Measurements from ENCODE around the gene SIL1. TPM values are rescaled to one million over a fixed set of nuclear protein-coding genes. Genes with fewer than 3 reads are reported as not detected.

SIL1 gene
- total and polyA plus RNA-seq, 2 of the 4 experiments (the other 2 are of a cell fraction): 56.1 to 66.0 TPM

GRCh38 chr5:139171779-139172404, 26.3 kb downstream of the SIL1 start:
- H3K9me1 ChIP-seq (ENCODE audit: insufficient read depth, low read length): no peaks in the 10 kb centered on the region; the same call in 1 of the 2 replicates
- H3K14ac ChIP-seq (replicated peaks; ENCODE audit: low read depth, low read length): no peak overlapping the region
- no peak overlapping the region for H3K9ac ChIP-seq (ENCODE audit: low read depth, low read length)
- H4K5ac ChIP-seq (ENCODE audit: low read depth, low read length): no peak overlapping the region
- H4K8ac ChIP-seq (ENCODE audit: low read depth in 2 of 2, low read length in 2 of 2): no peak overlapping the region
- no peak overlapping the region for H3K27ac ChIP-seq (ENCODE audit: insufficient read depth, low read length)
- TF ChIP-seq CEBPB (IDR thresholded peaks at IDR 0.05; ENCODE audit: low read depth, low read length) (no peak), SMC3 (IDR thresholded peaks at IDR 0.05; ENCODE audit: low read depth, low read length) (no peak), NFE2L2 (IDR thresholded peaks at IDR 0.05; ENCODE audit: low read depth, low read length) (no peak), CTCF (conservative IDR thresholded peaks at IDR 0.05; ENCODE audit: low read depth, low read length) (no peak), MXI1 (IDR thresholded peaks at IDR 0.05; ENCODE audit: borderline replicate concordance, low read depth, low read length) (no peak), RFX5 (IDR thresholded peaks at IDR 0.05; ENCODE audit: low read depth, low read length) (no peak), ELK1 (IDR thresholded peaks at IDR 0.05; ENCODE audit: borderline replicate concordance, low read depth, low read length) (no peak), BHLHE40 (IDR thresholded peaks at IDR 0.05; ENCODE audit: low read depth, low read length) (no peak), RCOR1 (IDR thresholded peaks at IDR 0.05; ENCODE audit: insufficient replicate concordance, low read length) (no peak), FOS (IDR thresholded peaks at IDR 0.05; ENCODE audit: low read depth, low read length) (no peak), MAFK (IDR thresholded peaks at IDR 0.05; ENCODE audit: low read depth, low read length) (no peak), RAD21 (IDR thresholded peaks at IDR 0.05; ENCODE audit: low read length) (no peak), POLR2A (IDR thresholded peaks at IDR 0.05; ENCODE audit: low read depth, low read length) (no peak), CHD1 (IDR thresholded peaks at IDR 0.05; ENCODE audit: low read depth, low read length) (no peak), MAZ (IDR thresholded peaks at IDR 0.05; ENCODE audit: borderline replicate concordance, low read depth, low read length) (no peak), USF2 (IDR thresholded peaks at IDR 0.05; ENCODE audit: low read depth, low read length) (no peak)
- H3K4ac ChIP-seq (ENCODE audit: low read depth, low read length): no peak overlapping the region
- no peak overlapping the region for H3K56ac ChIP-seq (ENCODE audit: extremely low read depth, insufficient read depth, low read length)
- H3K79me1 ChIP-seq (ENCODE audit: low read depth in 1 of 2, low read length in 2 of 2): peaks cover 3 to 7% of the 10 kb centered on the region in 2 experiments
- ChIA-PET POLR2A (ENCODE audit: unreplicated experiment) (no interaction called here), CTCF (no interaction called here)
- no peak overlapping the region for H2AK5ac ChIP-seq (ENCODE audit: low read depth, low read length)
- H3K36me3 ChIP-seq (ENCODE audit: control insufficient read depth, insufficient read depth, low read length): no peaks in the 10 kb centered on the region
- H3K18ac ChIP-seq (ENCODE audit: low read depth, low read length): no peak overlapping the region
- no peak overlapping the region for H2AFZ ChIP-seq (replicated peaks; ENCODE audit: low read length, poor library complexity)
- H2BK20ac ChIP-seq (ENCODE audit: low read depth, low read length): no peak overlapping the region
- no peaks in the 10 kb centered on the region for H3K27me3 ChIP-seq (ENCODE audit: control insufficient read depth, insufficient read depth, low read length)
- ATAC-seq (ENCODE audit: low read depth): no peak
- H2BK15ac ChIP-seq (ENCODE audit: low read depth, low read length): no peak overlapping the region
- no peak overlapping the region for H4K91ac ChIP-seq (ENCODE audit: insufficient read depth, low read depth, low read length)
- no peak overlapping the region for H3K4me3 ChIP-seq (ENCODE audit: insufficient read depth, low read depth, low read length)
- intact Hi-C loops (cut with micrococcal nuclease): no loop called here
- H3K4me1 ChIP-seq (ENCODE audit: control insufficient read depth, insufficient read depth, low read length): peaks cover 8% of the 10 kb centered on the region
- no peak overlapping the region for H2BK120ac ChIP-seq (ENCODE audit: low read depth, low read length)
- no peak overlapping the region for H2AK9ac ChIP-seq (replicated peaks; ENCODE audit: low read depth, low read length, poor library complexity)
- DNase-seq: no peak
- H3K4me2 ChIP-seq (ENCODE audit: low read depth, low read length): no peak overlapping the region
- dilution Hi-C loops (cut with HindIII; ENCODE audit: low sequenced_read_pairs, unreplicated experiment): no loop called here
- H3K9me3 ChIP-seq (ENCODE audit: control insufficient read depth, insufficient read depth, low read length): peaks cover 8% of the 10 kb centered on the region
- in situ Hi-C loops (cut with MboI; ENCODE audit: low sequenced_read_pairs): no loop called here
- no CpG with 5 or more reads among the region's 1 CpG for WGBS, 2 experiments (ENCODE audit: extremely low coverage in 2 of 2, insufficient read length in 1 of 2)
- BruUV-seq (replicated peaks): no TSS peak
- no peak overlapping the region for H3K23ac ChIP-seq (ENCODE audit: low read depth, low read length)
- no peak overlapping the region for H2BK5ac ChIP-seq (ENCODE audit: low read depth, low read length, poor library complexity, severe bottlenecking)
- peaks cover 4% of the 10 kb centered on the region; the same call in 1 of the 2 replicates for H4K20me1 ChIP-seq (ENCODE audit: insufficient read depth, low read length)
